Measurements from ENCODE around the gene CENPN. TPM values are rescaled to one million over a fixed set of nuclear protein-coding genes. Genes with fewer than 3 reads are reported as not detected.

The CENPN gene
- total RNA-seq, 2 experiments from 2014 or later: 39.4 to 47.0 TPM

- Mint-ChIP-seq H3K4me3 (no peak overlapping the region), H3K4me1 (peaks cover 9% of the 10 kb centered on the region), H3K36me3 (peaks cover 43% of the 10 kb centered on the region), H3K27ac (no peak overlapping the region), H3K27me3 (no peaks in the 10 kb centered on the region), H3K9me3 (no peaks in the 10 kb centered on the region)
- ATAC-seq (ENCODE audit: low read depth) (no peak), DNase-seq (no peak)
- POLR2A ChIA-PET: no interaction called here
Measured at GRCh38 chr16:81014672-81015071, 7.7 kb downstream of the CENPN start.

- Mint-ChIP-seq H3K4me1 (peaks cover 2% of the 10 kb centered on the region), H3K36me3 (peaks cover 34% of the 10 kb centered on the region), H3K9me3 (no peaks in the 10 kb centered on the region), H3K27ac (no peak overlapping the region), H3K4me3 (no peak overlapping the region), H3K27me3 (no peaks in the 10 kb centered on the region)
- DNase-seq (no peak), ATAC-seq (ENCODE audit: low read depth) (no peak)
- POLR2A ChIA-PET: no interaction called here
Measured at GRCh38 chr16:81018496-81018895, 11.5 kb downstream of the CENPN start.

GRCh38 chr16:81026429-81026828 lies 19.4 kb downstream of the CENPN start:
- H3K4me3 Mint-ChIP-seq: no peak overlapping the region
- no peak overlapping the region for H3K27ac Mint-ChIP-seq
- no peaks in the 10 kb centered on the region for H3K9me3 Mint-ChIP-seq
- POLR2A ChIA-PET: no interaction called here
- no peaks in the 10 kb centered on the region for H3K4me1 Mint-ChIP-seq
- ATAC-seq (ENCODE audit: low read depth): no peak
- peaks cover 41% of the 10 kb centered on the region for H3K36me3 Mint-ChIP-seq
- DNase-seq: no peak
- H3K27me3 Mint-ChIP-seq: no peaks in the 10 kb centered on the region

- POLR2A ChIA-PET: no interaction called here
- no peaks in the 10 kb centered on the region for H3K4me1 Mint-ChIP-seq
- peaks cover 35% of the 10 kb centered on the region for H3K36me3 Mint-ChIP-seq
- DNase-seq (no peak), ATAC-seq (ENCODE audit: low read depth) (no peak)
- H3K27me3 Mint-ChIP-seq: no peaks in the 10 kb centered on the region
- H3K9me3 Mint-ChIP-seq: no peaks in the 10 kb centered on the region
- H3K4me3 Mint-ChIP-seq: no peak overlapping the region
- no peak overlapping the region for H3K27ac Mint-ChIP-seq
Measured at GRCh38 chr16:81029930-81030604, 23.1 kb downstream of the CENPN start.

GRCh38 chr16:81035398-81035974 lies 28.5 kb downstream of the CENPN start, which contains the start of gene ATMIN:
Gene ATMIN (plus strand): TSS chr16:81035842. CDS start chr16:81035871, 29 bp downstream.
- DNase-seq (peak; percentile 97), ATAC-seq (ENCODE audit: low read depth) (peak; percentile 94)
- peak within 1 kb of the TSS; percentile 65 for H3K27ac Mint-ChIP-seq
- H3K27me3 Mint-ChIP-seq: no peaks in the 10 kb centered on the region
- POLR2A ChIA-PET: interaction anchor here (1.0 to 3.2 kb wide), 6 partner anchors 28 to 279 kb away, joined by 3 to 22 read pairs (median 7); partner anchors contain the start of genes C16orf46, CENPN, CMC2 and GAN
- peaks cover 16% of the 10 kb centered on the region for H3K36me3 Mint-ChIP-seq
- peak within 1 kb of the TSS; percentile 86 for H3K4me3 Mint-ChIP-seq
- peaks cover 25% of the 10 kb centered on the region for H3K4me1 Mint-ChIP-seq
- H3K9me3 Mint-ChIP-seq: no peaks in the 10 kb centered on the region

- H3K4me3 Mint-ChIP-seq: peak overlapping the region; percentile 86
- H3K27ac Mint-ChIP-seq: peak overlapping the region; percentile 65
- ATAC-seq (ENCODE audit: low read depth) (peak; percentile 65), DNase-seq (no peak)
- POLR2A ChIA-PET: interaction anchor here (1.0 to 3.2 kb wide), 6 partner anchors 29 to 278 kb away, joined by 3 to 22 read pairs (median 7); partner anchors contain the start of genes C16orf46, CENPN, CMC2 and GAN
- peaks cover 20% of the 10 kb centered on the region for H3K36me3 Mint-ChIP-seq
- no peaks in the 10 kb centered on the region for H3K27me3 Mint-ChIP-seq
- H3K9me3 Mint-ChIP-seq: no peaks in the 10 kb centered on the region
- peaks cover 28% of the 10 kb centered on the region for H3K4me1 Mint-ChIP-seq
Measured at GRCh38 chr16:81035975-81036750, 29.1 kb downstream of the CENPN start.

- Mint-ChIP-seq H3K27ac (peak overlapping the region; percentile 65), H3K4me1 (peaks cover 28% of the 10 kb centered on the region), H3K4me3 (peak overlapping the region; percentile 86), H3K9me3 (no peaks in the 10 kb centered on the region), H3K36me3 (peaks cover 23% of the 10 kb centered on the region), H3K27me3 (no peaks in the 10 kb centered on the region)
- ATAC-seq (ENCODE audit: low read depth) (no peak), DNase-seq (no peak)
- POLR2A ChIA-PET: interaction anchor here (1.4 to 3.2 kb wide), 3 partner anchors 30 to 41 kb away, joined by 10 to 22 read pairs (median 15); partner anchors contain the start of genes C16orf46, CENPN and CMC2
Measured at GRCh38 chr16:81036751-81037350, 29.8 kb downstream of the CENPN start.

- no peak for ATAC-seq (ENCODE audit: low read depth)
- Mint-ChIP-seq H3K27ac (no peak overlapping the region), H3K36me3 (peaks cover 39% of the 10 kb centered on the region), H3K4me1 (peaks cover 28% of the 10 kb centered on the region), H3K4me3 (no peak overlapping the region), H3K9me3 (no peaks in the 10 kb centered on the region), H3K27me3 (no peaks in the 10 kb centered on the region)
- POLR2A ChIA-PET: no interaction called here
- no peak for DNase-seq
Measured at GRCh38 chr16:81040131-81040530, 33.1 kb downstream of the CENPN start.

GRCh38 chr16:81040842-81041241 lies 33.8 kb downstream of the CENPN start:
- POLR2A ChIA-PET: no interaction called here
- H3K9me3 Mint-ChIP-seq: no peaks in the 10 kb centered on the region
- ATAC-seq (ENCODE audit: low read depth) (no peak), DNase-seq (no peak)
- peaks cover 26% of the 10 kb centered on the region for H3K4me1 Mint-ChIP-seq
- H3K27ac Mint-ChIP-seq: no peak overlapping the region
- H3K4me3 Mint-ChIP-seq: no peak overlapping the region
- H3K36me3 Mint-ChIP-seq: peaks cover 42% of the 10 kb centered on the region
- no peaks in the 10 kb centered on the region for H3K27me3 Mint-ChIP-seq

- POLR2A ChIA-PET: no interaction called here
- no peak overlapping the region for H3K27ac Mint-ChIP-seq
- H3K4me3 Mint-ChIP-seq: no peak overlapping the region
- peaks cover 23% of the 10 kb centered on the region for H3K4me1 Mint-ChIP-seq
- ATAC-seq (ENCODE audit: low read depth) (no peak), DNase-seq (no peak)
- no peaks in the 10 kb centered on the region for H3K27me3 Mint-ChIP-seq
- H3K36me3 Mint-ChIP-seq: peaks cover 44% of the 10 kb centered on the region
- H3K9me3 Mint-ChIP-seq: no peaks in the 10 kb centered on the region
Measured at GRCh38 chr16:81041696-81042095, 34.7 kb downstream of the CENPN start.

- no peak overlapping the region for H3K27ac Mint-ChIP-seq
- peaks cover 12% of the 10 kb centered on the region for H3K4me1 Mint-ChIP-seq
- H3K36me3 Mint-ChIP-seq: peaks cover 45% of the 10 kb centered on the region
- H3K27me3 Mint-ChIP-seq: no peaks in the 10 kb centered on the region
- POLR2A ChIA-PET: interaction anchor here (0.8 kb wide), 1 partner anchor 52 kb away, joined by 3 read pairs; no protein-coding TSS in a partner anchor
- no peak for ATAC-seq (ENCODE audit: low read depth)
- H3K4me3 Mint-ChIP-seq: no peak overlapping the region
- no peaks in the 10 kb centered on the region for H3K9me3 Mint-ChIP-seq
- DNase-seq: no peak
Measured at GRCh38 chr16:81042821-81043220, 35.8 kb downstream of the CENPN start.

GRCh38 chr16:81053761-81054160 lies 46.7 kb downstream of the CENPN start:
- Mint-ChIP-seq H3K27me3 (peaks cover 1% of the 10 kb centered on the region), H3K9me3 (peaks cover 14% of the 10 kb centered on the region)

More at GRCh38 chr16:81053761-81054160, 46.7 kb downstream of the CENPN start:
- Mint-ChIP-seq H3K4me3 (no peak overlapping the region), H3K4me1 (peaks cover 6% of the 10 kb centered on the region), H3K27ac (no peak overlapping the region), H3K36me3 (peaks cover under 1% of the 10 kb centered on the region)
- DNase-seq: no peak
- POLR2A ChIA-PET: no interaction called here
- ATAC-seq (ENCODE audit: low read depth): no peak
